ENCODE measurements around the gene FNTB.

DNA sequence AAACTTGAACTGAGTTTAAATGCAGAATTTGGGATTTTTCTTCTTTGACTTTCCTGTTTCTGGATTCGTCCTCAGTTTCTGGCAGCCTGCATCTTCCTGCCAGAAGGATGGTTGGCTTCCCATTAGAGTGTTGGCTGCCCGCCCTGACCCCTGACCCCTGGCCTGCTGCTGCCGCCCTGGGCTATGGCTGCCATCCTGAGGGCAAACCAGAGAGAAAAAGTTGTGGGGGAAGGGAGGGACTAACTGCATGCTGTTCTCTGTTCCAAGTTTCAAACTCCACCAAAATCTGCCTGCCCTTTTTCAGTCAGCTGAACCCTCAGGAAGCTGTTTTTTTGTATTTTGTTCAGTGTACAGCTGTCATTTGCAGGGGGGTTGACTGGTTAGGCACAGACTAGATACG, 48.4 kb downstream of the FNTB start:
- TF ChIP-seq, protein P1, sequence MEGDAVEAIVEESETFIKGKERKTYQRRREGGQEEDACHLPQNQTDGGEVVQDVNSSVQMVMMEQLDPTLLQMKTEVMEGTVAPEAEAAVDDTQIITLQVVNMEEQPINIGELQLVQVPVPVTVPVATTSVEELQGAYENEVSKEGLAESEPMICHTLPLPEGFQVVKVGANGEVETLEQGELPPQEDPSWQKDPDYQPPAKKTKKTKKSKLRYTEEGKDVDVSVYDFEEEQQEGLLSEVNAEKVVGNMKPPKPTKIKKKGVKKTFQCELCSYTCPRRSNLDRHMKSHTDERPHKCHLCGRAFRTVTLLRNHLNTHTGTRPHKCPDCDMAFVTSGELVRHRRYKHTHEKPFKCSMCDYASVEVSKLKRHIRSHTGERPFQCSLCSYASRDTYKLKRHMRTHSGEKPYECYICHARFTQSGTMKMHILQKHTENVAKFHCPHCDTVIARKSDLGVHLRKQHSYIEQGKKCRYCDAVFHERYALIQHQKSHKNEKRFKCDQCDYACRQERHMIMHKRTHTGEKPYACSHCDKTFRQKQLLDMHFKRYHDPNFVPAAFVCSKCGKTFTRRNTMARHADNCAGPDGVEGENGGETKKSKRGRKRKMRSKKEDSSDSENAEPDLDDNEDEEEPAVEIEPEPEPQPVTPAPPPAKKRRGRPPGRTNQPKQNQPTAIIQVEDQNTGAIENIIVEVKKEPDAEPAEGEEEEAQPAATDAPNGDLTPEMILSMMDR (conservative IDR thresholded peaks at IDR 0.05), result no peak
- TF ChIP-seq ZFX (IDR thresholded peaks at IDR 0.05), result no peak
